Ovary (tissue), 9 donors: ENCODE results near the gene PACS2. TPM values are rescaled to one million over a fixed set of nuclear protein-coding genes. Genes with fewer than 3 reads are reported as not detected.

Experiments
- DNase-seq, 5 donors: peaks; one replicate each; pipeline ENCODE4 v3.0.0-alpha.2; 2019 to 2020
- H3K27ac ChIP-seq, 2 donors: fragments of 200-600 bp; one replicate each; pipeline versions ENCODE4 v1.5.1 to v1.8.0; 2019 to 2022
- H3K27me3 ChIP-seq: fragments of 200-600 bp; one replicate; pipeline ENCODE4 v1.8.0; 2022
- H3K36me3 ChIP-seq: fragments of 200-600 bp; sonication (generic); one replicate; pipeline ENCODE4 v1.5.1; 2019
- H3K4me1 ChIP-seq: one replicate; pipeline ENCODE4 v1.8.1; 2013; ENCODE audit warnings: mild to moderate bottlenecking, moderate library complexity; ENCODE audit not compliant: insufficient read depth
- H3K4me3 ChIP-seq: fragments of 200-600 bp; sonication (generic); one replicate; pipeline ENCODE4 v1.5.1; 2017
- H3K9me3 ChIP-seq, 2 donors: fragments of 200-600 bp in 1 of 2; sonication (generic) in 1 of 2; one replicate each; pipeline versions ENCODE4 v1.5.1 to v1.8.1; 2013 to 2019; ENCODE audit warnings: mild to moderate bottlenecking in 1 of 2, moderate library complexity in 1 of 2
- EP300 ChIP-seq: sonication (generic); formaldehyde crosslinking; IDR thresholded peaks from one replicate; pipeline ENCODE4 v1.6.1; 2017; ENCODE audit warnings: antibody characterized with exemption
- POLR2A ChIP-seq: fragments of 450-650 bp; IDR thresholded peaks from one replicate; pipeline ENCODE4 v1.6.1; 2017; ENCODE audit warnings: antibody characterized with exemption, mild to moderate bottlenecking, moderate library complexity
- WGBS, 3 donors: extraction: QIAGEN DNeasy Blood & Tissue Kit in 1 of 3; methylation state at CpG; one replicate each; pipeline versions ENCODE4 v1.1.5 to v1.1.7; 2013 to 2017; 5-methylcytosine and 5-hydroxymethylcytosine counted together
- intact Hi-C, 4 donors: fragments of 100-400 bp; cut with DNase I; formaldehyde crosslinking; loops; one replicate each; pipeline versions ENCODE4 v1.11.0 to v1.15.1; 2022 to 2023
- polyA plus RNA-seq, 2 donors: library from polyadenylated mRNA; stranded (reverse); fragments of 200-250 nt in 1 of 2; fragments of 350-450 nt in 1 of 2; fragmentation: Illumina TruSeq in 1 of 2; extraction: RNeasy Lipid Tissue Mini Kit (QIAGEN cat#74804) in 1 of 2; gene quantifications; one replicate each; pipeline ENCODE4 v1.2.3, GENCODE V29; 2013 to 2014
- total RNA-seq, 7 donors: library from RNA; depleted of rRNA in 2 of 7; stranded (reverse); fragments of >200 nt in 2 of 7; fragmentation: NEBNext Ultra II Directional in 3 of 7; extraction: Animal tissue kit (Norgen Biotek cat#: 25700) in 3 of 7; gene quantifications; one replicate each; pipeline versions ENCODE4 v1.1.0 to v1.2.4, GENCODE V29; 2016 to 2023
- TF ChIP-seq, protein P1 (sequence below), 3 donors: fragments of 450-650 bp in 2 of 3; fragments of 200-600 bp in 1 of 3; IDR thresholded peaks; one replicate each; pipeline versions ENCODE4 v1.5.1 to v1.8.0; 2016 to 2022; ENCODE audit warnings: antibody characterized with exemption in 3 of 3, mild to moderate bottlenecking in 1 of 3
- donor health status: DM: no; HTN: no; CAD: no; lungs with moderate emphysema.
- donor health status: DM: no; HTN: no; CAD: no.
- donor health status: Bipolar disorder and iron deficiency.
- donor health status: DM: yes; HTN: yes; CAD: no.
- donor health status: DM: no; HTN: no; CAD: no.
- donor health status: DM: yes; HTN: yes; CAD: no.

PACS2 gene
- total and polyA plus RNA-seq, 9 donors, result 21.2 to 91.9 (median 60.6) TPM

DNA sequence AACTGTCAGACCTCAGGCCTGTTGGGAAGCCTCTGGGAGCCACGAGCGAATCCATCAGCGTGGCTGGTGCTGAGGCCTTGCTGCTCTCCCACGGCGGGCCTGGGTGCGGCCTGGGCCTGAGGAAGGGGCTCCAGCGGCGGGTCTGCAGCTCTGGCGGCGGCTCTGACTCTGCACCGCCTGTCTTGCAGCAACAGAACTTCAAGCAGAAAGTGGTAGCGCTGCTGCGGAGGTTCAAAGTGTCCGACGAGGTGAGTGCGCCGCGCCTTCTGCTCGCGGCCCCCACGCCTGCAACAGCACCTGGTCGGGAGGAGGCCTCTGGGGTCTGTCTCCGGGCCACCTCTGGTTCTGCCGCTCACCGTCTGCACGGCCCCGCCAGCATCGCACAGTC, 55.1 kb downstream of the PACS2 start:
- Histone ChIP-seq H3K9me3 (no peaks in the 10 kb centered on the region), H3K36me3 (no peaks in the 10 kb centered on the region), H3K27me3 (no peaks in the 10 kb centered on the region), H3K4me3 (no peak overlapping the region), H3K4me1 (no peaks in the 10 kb centered on the region), H3K27ac (no peak overlapping the region)
- TF ChIP-seq, protein P1, sequence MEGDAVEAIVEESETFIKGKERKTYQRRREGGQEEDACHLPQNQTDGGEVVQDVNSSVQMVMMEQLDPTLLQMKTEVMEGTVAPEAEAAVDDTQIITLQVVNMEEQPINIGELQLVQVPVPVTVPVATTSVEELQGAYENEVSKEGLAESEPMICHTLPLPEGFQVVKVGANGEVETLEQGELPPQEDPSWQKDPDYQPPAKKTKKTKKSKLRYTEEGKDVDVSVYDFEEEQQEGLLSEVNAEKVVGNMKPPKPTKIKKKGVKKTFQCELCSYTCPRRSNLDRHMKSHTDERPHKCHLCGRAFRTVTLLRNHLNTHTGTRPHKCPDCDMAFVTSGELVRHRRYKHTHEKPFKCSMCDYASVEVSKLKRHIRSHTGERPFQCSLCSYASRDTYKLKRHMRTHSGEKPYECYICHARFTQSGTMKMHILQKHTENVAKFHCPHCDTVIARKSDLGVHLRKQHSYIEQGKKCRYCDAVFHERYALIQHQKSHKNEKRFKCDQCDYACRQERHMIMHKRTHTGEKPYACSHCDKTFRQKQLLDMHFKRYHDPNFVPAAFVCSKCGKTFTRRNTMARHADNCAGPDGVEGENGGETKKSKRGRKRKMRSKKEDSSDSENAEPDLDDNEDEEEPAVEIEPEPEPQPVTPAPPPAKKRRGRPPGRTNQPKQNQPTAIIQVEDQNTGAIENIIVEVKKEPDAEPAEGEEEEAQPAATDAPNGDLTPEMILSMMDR (IDR thresholded peaks at IDR 0.05), result no peak
- TF ChIP-seq POLR2A, result no peak
- no peak for DNase-seq
- WGBS, 3 donors, result 88 to 94% (median 93%) methylated on average over 27 to 28 of the region's 28 CpGs
- intact Hi-C loops, result loop anchor here in 3 of 4 donors (2.0 to 10.0 kb wide), 4 partner anchors 118 to 155 kb away; partner anchors contain the start of genes TMEM121 (in 2 of the 3), CRIP1 (in 1 of the 3) and TEDC1 (in 1 of the 3)

DNA sequence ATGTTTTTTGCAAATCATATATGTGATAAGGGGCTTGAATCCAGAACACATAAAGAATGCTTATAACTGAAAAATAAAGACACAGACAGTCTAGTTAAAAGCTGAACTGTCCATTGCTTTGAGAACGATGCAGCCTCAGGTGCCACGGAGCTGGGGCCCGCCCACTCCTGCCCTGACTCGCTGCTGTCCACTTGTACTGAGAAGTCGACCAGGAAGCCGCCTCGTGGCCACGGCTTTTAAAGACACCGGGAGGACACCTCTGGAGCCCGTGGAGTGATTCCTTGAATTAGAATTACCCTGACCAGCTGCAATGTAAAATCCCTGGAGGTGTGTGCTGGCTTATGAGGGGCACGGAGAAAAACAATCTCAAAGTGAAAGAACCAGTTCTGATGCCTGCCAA, 59.8 kb downstream of the PACS2 start:
- TF ChIP-seq EP300, result no peak
- no peak for TF ChIP-seq POLR2A
- TF ChIP-seq, protein P1 (IDR thresholded peaks at IDR 0.05), result no peak
- intact Hi-C loops, result loop anchor here in 2 of 4 donors (5.0 to 10.0 kb wide), 3 partner anchors 113 to 150 kb away; partner anchors contain the start of genes CRIP1 (in 1 of the 2), TEDC1 (in 1 of the 2) and TMEM121 (in 1 of the 2)
- WGBS, 3 donors, result 83 to 87% (median 84%) methylated on average over 11 of the region's 11 CpGs

DNA sequence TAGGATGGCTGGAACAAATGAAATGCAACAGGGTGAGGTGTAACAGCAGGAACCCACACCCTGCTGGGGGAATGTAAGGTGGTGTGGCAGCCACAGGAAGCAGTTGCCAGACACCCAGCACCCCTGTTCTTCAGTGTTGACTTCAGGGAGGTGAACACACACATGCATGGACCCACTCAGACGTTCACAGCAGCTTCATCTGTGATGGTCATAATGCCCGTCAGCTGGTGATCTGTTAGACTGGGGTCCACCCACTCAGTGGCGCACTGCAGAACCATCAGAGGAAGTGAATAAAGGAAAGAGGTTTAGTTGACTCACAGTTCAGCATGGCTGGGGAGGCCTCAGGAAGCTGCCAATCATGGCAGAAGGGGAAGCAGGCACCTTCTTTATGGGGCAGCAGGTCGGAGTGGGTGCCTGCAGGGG, 61.1 kb downstream of the PACS2 start:
- no peak for TF ChIP-seq POLR2A
- TF ChIP-seq EP300, result no peak
- intact Hi-C loops, result loop anchor here in 1 of 4 donors (10.0 kb wide), 1 partner anchor 149 kb away; the partner anchor contains the start of gene TMEM121
- 79 to 88% (median 80%) methylated on average over 4 of the region's 4 CpGs for WGBS, 3 donors
- H3K27ac ChIP-seq, result no peak overlapping the region
- no peaks in the 10 kb centered on the region for H3K36me3 ChIP-seq
- H3K4me1 ChIP-seq, result no peaks in the 10 kb centered on the region
- H3K4me3 ChIP-seq, result no peak overlapping the region
- no peak for DNase-seq
- H3K27me3 ChIP-seq, result no peaks in the 10 kb centered on the region
- H3K9me3 ChIP-seq, result no peaks in the 10 kb centered on the region

More for the DNA sequence above, 59.8 kb downstream of the PACS2 start:
- Histone ChIP-seq H3K27ac (no peak overlapping the region), H3K27me3 (no peaks in the 10 kb centered on the region), H3K9me3 (no peaks in the 10 kb centered on the region), H3K4me1 (no peaks in the 10 kb centered on the region), H3K4me3 (no peak overlapping the region), H3K36me3 (no peaks in the 10 kb centered on the region)
- DNase-seq, result no peak

DNA sequence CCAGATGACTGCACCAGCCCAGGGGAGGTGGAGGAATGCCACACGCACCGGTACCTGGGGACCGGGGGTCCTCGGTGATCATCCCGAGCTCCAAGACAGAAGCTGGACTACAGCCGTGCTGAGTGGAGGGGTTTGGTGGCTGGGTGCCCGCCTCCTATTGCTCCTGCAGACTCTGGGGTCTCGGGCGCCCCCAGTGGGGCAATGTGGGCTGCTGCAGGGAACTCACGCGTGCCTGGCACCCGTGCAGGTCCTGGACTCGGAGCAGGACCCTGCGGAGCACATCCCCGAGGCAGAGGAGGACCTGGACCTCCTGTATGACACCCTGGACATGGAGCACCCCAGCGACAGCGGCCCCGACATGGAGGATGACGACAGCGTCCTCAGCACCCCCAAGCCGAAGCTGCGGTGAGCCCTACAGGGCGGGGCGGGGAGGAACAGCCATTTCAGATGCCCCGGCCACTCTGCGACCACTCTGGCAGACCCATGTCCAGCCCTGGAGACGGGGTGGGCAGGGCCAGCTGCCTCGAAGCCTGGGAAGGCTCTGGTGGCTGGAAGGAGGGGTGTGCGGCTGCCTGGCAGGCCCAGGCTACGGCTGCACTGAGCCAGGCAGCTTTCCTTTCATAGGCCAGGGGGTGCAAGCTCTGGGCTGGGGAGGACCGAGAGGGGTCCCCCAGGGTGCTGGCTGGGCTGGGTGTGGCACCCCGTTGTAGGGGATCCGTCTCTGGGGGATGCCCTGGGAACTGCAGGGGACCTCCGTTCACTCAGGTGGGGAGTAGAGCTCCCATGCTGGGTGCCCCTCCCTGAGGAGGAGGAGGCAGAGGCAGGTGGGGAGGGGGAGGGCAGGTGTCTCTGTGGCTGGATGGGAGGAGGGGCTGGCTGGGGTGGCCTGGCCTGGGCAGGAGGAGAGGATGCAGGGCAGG, 62.2 kb downstream of the PACS2 start:
- no peak for DNase-seq
- whole genome bisulfite sequencing, 3 donors, result 75 to 84% (median 80%) methylated on average over 31 to 34 of the region's 34 CpGs
- H3K27ac ChIP-seq, result no peak overlapping the region
- no peak overlapping the region for H3K4me3 ChIP-seq
- no peaks in the 10 kb centered on the region for H3K9me3 ChIP-seq
- intact Hi-C loops, result loop anchor here in 1 of 4 donors (10.0 kb wide), 1 partner anchor 148 kb away; the partner anchor contains the start of gene TMEM121
- H3K36me3 ChIP-seq, result no peaks in the 10 kb centered on the region
- no peak for TF ChIP-seq EP300
- TF ChIP-seq POLR2A, result no peak
- TF ChIP-seq, protein P1 (IDR thresholded peaks at IDR 0.05), result no peak
- H3K27me3 ChIP-seq, result no peaks in the 10 kb centered on the region
- no peaks in the 10 kb centered on the region for H3K4me1 ChIP-seq
